Measurements from ENCODE around the gene SLC27A5. TPM values are rescaled to one million over a fixed set of nuclear protein-coding genes. Genes with fewer than 3 reads are reported as not detected.

Gene SLC27A5
- total and polyA plus RNA-seq, 2 experiments from 2014 or later = 16.2 to 35.5 TPM

DNA sequence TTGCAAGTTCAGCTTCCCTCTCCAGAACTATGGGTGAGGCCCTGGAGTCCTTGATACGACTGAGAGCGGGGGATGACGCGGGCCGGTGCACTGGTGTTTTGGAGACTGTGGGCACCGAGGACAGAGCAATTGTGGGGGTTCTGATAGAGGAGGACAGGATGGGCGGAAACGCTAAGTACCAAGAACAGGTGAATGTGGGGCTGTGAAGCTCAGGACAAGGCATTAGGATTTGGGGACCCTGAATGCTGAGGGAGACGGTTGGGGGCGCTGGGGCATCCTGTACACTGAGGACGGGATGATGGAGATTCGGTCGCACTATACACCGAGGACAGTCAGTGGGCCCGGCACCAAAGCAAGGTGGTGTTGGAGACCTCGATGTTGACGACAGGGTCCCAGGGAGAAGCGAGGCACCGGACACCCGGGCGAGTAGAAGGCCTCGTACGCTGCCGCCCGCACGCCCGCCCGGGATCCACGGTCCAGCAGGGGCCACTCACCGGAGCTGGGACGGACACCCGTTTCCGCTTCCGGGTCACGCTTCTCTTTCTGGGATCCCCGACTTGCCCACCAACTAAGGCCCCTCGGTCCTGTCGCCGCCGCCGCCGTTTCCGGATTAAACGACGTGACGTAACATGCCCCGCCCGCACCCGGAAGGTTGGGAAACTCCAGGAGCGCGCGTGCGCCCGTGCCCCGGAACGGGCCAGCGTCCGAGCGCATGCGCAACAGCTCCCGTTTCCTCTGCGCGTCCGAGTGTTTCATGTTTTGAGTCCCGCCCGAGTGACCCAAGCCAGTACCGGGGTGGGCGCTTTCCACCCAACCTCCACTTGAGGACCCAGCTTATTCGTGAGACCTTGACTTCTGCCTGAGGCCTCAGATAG lies 42.9 kb upstream of the SLC27A5 start, which contains the start of gene CHMP2A (continued):
- peak; percentile 86 for TF ChIP-seq ETS1 (IDR thresholded peaks at IDR 0.05)
- TF ChIP-seq JUNB (IDR thresholded peaks at IDR 0.05; ENCODE audit: unreplicated experiment) = no peak
- no peak for TF ChIP-seq EZH2 (IDR thresholded peaks at IDR 0.05; ENCODE audit: low read depth, unreplicated experiment)
- peak; percentile 93 for TF ChIP-seq CREB1 (CRISPR knock-in tag; IDR thresholded peaks at IDR 0.05; ENCODE audit: low read depth)

DNA sequence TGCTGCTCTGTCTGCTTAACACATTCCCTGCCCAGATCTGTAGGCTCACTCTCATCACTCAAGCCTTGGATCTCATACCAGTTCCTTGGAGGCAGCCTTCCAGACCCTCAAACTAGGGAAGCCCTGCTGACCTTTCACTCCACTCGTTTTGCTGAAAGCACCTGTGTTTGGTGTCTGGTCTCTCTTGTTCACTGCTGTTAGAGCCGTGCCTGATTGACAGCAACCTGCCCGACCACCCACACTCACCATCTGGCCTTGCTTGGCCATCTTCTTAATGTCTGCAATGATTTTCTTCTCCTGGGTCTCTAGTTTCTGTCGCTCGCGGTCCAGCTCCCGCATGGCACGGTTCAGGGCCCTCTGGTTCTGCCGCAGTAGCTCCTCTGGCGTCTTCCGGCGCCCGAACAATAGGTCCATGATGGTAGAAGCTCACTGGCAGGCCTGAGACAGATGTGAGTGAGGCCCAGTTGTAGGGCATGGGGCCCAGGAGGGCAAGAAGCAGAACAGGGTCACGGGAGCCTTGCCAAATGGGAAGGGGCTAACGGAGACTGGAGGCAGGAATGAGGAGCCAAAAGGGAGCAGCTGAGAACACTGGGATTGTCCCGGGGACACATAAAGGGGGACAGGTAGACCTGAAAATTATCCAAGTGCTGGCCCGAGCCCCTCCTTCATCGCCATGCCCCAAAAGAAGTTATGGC lies 42.2 kb upstream of the SLC27A5 start:
- Mint-ChIP-seq H3K27me3 (ENCODE audit: insufficient read depth, low read depth, poor library complexity) (peaks cover 39% of the 10 kb centered on the region), H3K4me1 (peaks cover 39% of the 10 kb centered on the region), H3K9me3 (peaks cover 8% of the 10 kb centered on the region; the same call in 2 of the 3 replicates), H3K27ac (peak overlapping the region; percentile 98), H3K36me3 (ENCODE audit: low read depth) (peaks cover 81% of the 10 kb centered on the region), H3K4me3 (peak overlapping the region; percentile 95)
- no peak overlapping the region for H2AFZ ChIP-seq
- peaks cover 16% of the 10 kb centered on the region for H3K4me1 ChIP-seq (ENCODE audit: insufficient read depth)
- ATAC-seq (no peak; the same call in 2 of the 3 replicates), DNase-seq (ENCODE audit: low spot score) (no peak)
- peaks cover 20% of the 10 kb centered on the region for H3K79me2 ChIP-seq (replicated peaks; ENCODE audit: insufficient read depth)
- peaks cover 73% of the 10 kb centered on the region for H3F3A ChIP-seq (replicated peaks; ENCODE audit: low read depth)
- no peaks in the 10 kb centered on the region for H3K27me3 ChIP-seq (ENCODE audit: insufficient read depth)
- peaks cover 30% of the 10 kb centered on the region for H3K36me3 ChIP-seq (ENCODE audit: insufficient read depth)
- peak overlapping the region; percentile 98 for H3K4me2 ChIP-seq
- no peak for TF ChIP-seq EZH2phosphoT487 (IDR thresholded peaks at IDR 0.05; ENCODE audit: unreplicated experiment)
- H3K4me3 ChIP-seq = peak overlapping the region; percentile 93
- peaks cover 8% of the 10 kb centered on the region for H4K20me1 ChIP-seq (replicated peaks; ENCODE audit: insufficient read depth)
- peak overlapping the region; percentile 96 for H3K27ac ChIP-seq (ENCODE audit: low read depth)
- no peaks in the 10 kb centered on the region for H3K9me2 ChIP-seq (ENCODE audit: insufficient read depth)

- Histone ChIP-seq H3K9me2 (ENCODE audit: insufficient read depth) (no peaks in the 10 kb centered on the region), H3K79me2 (replicated peaks; ENCODE audit: insufficient read depth) (peaks cover 22% of the 10 kb centered on the region), H3K4me3 (no peak overlapping the region), H3K27me3 (ENCODE audit: insufficient read depth) (no peaks in the 10 kb centered on the region), H3K4me2 (no peak overlapping the region), H2AFZ (no peak overlapping the region), H3K36me3 (ENCODE audit: insufficient read depth) (peaks cover 41% of the 10 kb centered on the region), H3F3A (replicated peaks; ENCODE audit: low read depth) (peaks cover 84% of the 10 kb centered on the region), H3K4me1 (ENCODE audit: insufficient read depth) (peaks cover 16% of the 10 kb centered on the region), H4K20me1 (replicated peaks; ENCODE audit: insufficient read depth) (peaks cover 18% of the 10 kb centered on the region), H3K27ac (ENCODE audit: low read depth) (peak overlapping the region; percentile 96; the same call in 1 of the 2 replicates)
- Mint-ChIP-seq H3K4me3 (peak overlapping the region; percentile 17; the same call in 1 of the 3 replicates), H3K4me1 (peaks cover 40% of the 10 kb centered on the region), H3K36me3 (ENCODE audit: low read depth) (peaks cover 90% of the 10 kb centered on the region), H3K27ac (no peak overlapping the region), H3K9me3 (peaks cover 8% of the 10 kb centered on the region; the same call in 2 of the 3 replicates), H3K27me3 (ENCODE audit: insufficient read depth, low read depth, poor library complexity) (peaks cover 35% of the 10 kb centered on the region)
- ATAC-seq = no peak
- no peak for DNase-seq (ENCODE audit: low spot score)
- no peak for TF ChIP-seq JUNB (IDR thresholded peaks at IDR 0.05; ENCODE audit: unreplicated experiment)
Measured at GRCh38 chr19:58552655-58553054, 40.9 kb upstream of the SLC27A5 start.

Data from GM23338 (cell line).